Bronchial epithelial cell (primary cell): ENCODE measurements around the gene PCP4L1. TPM values are rescaled to one million over a fixed set of nuclear protein-coding genes. Genes with fewer than 3 reads are reported as not detected.
"Not testable (repeated sequence)": the region's sequence is repeated elsewhere in the genome, so short reads cannot be mapped to it uniquely, and the experiment has no call there.

Experiments used
- DNase-seq: peaks from one replicate; pipeline ENCODE4 v3.0.0-alpha.2; 2010; ENCODE audit warnings: low read depth
- FAIRE-seq: peaks from 2 replicates; lab custom pipeline; 2011; peaks lifted over from hg19 to GRCh38; lab: Jason Lieb, UNC
- H3K27me3 ChIP-seq: 2 replicates; pipeline ENCODE4 v1.5.1; 2011; ENCODE audit warnings: low read length; ENCODE audit not compliant: control insufficient read depth, insufficient read depth
- H3K36me3 ChIP-seq: 2 replicates; pipeline ENCODE4 v1.5.1; 2011; ENCODE audit warnings: low read length; ENCODE audit not compliant: control insufficient read depth, insufficient read depth
- H3K4me3 ChIP-seq: 2 replicates; pipeline ENCODE4 v1.5.1; 2011; ENCODE audit warnings: mild to moderate bottlenecking, low read depth, low read length, control low read depth
- CTCF ChIP-seq: IDR thresholded peaks from 2 replicates; pipeline ENCODE4 v1.5.1; 2011; ENCODE audit warnings: mild to moderate bottlenecking, moderate library complexity, low read length, control low read depth, inconsistent platforms; ENCODE audit not compliant: insufficient read depth, severe bottlenecking
- total RNA-seq: library from RNA; depleted of rRNA; stranded (reverse); fragments of >200 nt; gene quantifications from 2 replicates; pipeline ENCODE4 v1.2.1, GENCODE V29; 2014

PCP4L1 gene
- total RNA-seq, 1 donor from 2014 or later, result 0.26 TPM

- Histone ChIP-seq H3K27me3 (no peaks in the 10 kb centered on the region), H3K4me3 (no peak overlapping the region), H3K36me3 (no peaks in the 10 kb centered on the region)
- DNase-seq (no peak), FAIRE-seq (no peak)
- TF ChIP-seq CTCF, result no peak
Observed at GRCh38 chr1:161250829-161251228, 7.7 kb upstream of the PCP4L1 start.

GRCh38 chr1:161251579-161251978, 7.0 kb upstream of the PCP4L1 start:
- Histone ChIP-seq H3K4me3 (no peak overlapping the region), H3K27me3 (no peaks in the 10 kb centered on the region), H3K36me3 (no peaks in the 10 kb centered on the region)
- TF ChIP-seq CTCF, result no peak
- FAIRE-seq (no peak), DNase-seq (no peak)

GRCh38 chr1:161255302-161255701, 3.2 kb upstream of the PCP4L1 start:
- FAIRE-seq, H3K27me3 ChIP-seq, H3K36me3 ChIP-seq, DNase-seq, H3K4me3 ChIP-seq: not testable (repeated sequence)

GRCh38 chr1:161255955-161256520, 2.5 kb upstream of the PCP4L1 start:
- H3K36me3 ChIP-seq, H3K27me3 ChIP-seq, FAIRE-seq, H3K4me3 ChIP-seq: not testable (repeated sequence)
- peak; percentile 74 for DNase-seq

GRCh38 chr1:161257109-161257508, 1.4 kb upstream of the PCP4L1 start:
- FAIRE-seq, H3K36me3 ChIP-seq, H3K4me3 ChIP-seq, H3K27me3 ChIP-seq, DNase-seq: not testable (repeated sequence)

- Histone ChIP-seq H3K36me3 (no peaks in the 10 kb centered on the region), H3K27me3 (no peaks in the 10 kb centered on the region), H3K4me3 (peak overlapping the region; percentile 48)
- TF ChIP-seq CTCF, result no peak
- FAIRE-seq (no peak), DNase-seq (no peak)
Observed at GRCh38 chr1:161259345-161259702, 779 bp downstream of the PCP4L1 start.

DNA sequence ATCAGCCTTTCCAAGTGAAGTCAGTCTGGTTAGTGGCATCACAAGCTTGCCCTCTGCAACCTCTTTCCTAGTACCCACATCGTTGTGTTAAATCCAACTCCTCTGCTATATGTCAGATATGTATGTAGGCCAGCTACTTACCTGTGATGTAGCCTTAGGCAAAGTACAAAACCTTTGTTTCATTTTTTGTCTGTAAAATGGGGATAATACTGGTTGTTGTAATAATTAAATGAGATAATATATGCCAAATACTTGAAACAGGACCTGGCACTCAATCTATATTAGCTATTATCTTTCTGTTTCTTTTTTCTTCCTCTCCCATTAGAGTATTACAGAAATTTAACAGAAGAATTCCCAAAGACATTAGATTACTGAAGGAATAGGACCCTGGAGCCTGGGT, 1.2 kb downstream of the PCP4L1 start:
- FAIRE-seq, result no peak
- Histone ChIP-seq H3K4me3 (no peak overlapping the region), H3K27me3 (no peaks in the 10 kb centered on the region)

More for the DNA sequence above, 1.2 kb downstream of the PCP4L1 start:
- no peaks in the 10 kb centered on the region for H3K36me3 ChIP-seq
- DNase-seq, result no peak
- TF ChIP-seq CTCF, result no peak
